A673 (cell line): ENCODE results near the gene TMEM217. TPM values are rescaled to one million over a fixed set of nuclear protein-coding genes. Genes with fewer than 3 reads are reported as not detected.

Source experiments
- BruUV-seq: library from RNA; stranded (reverse); fragments of 400-500 nt; replicated peaks from 2 replicates; lab custom pipeline; 2021; lab: Mats Ljungman, UMichigan
- CTCF ChIA-PET: fragments of 300-600 bp; sonication (Branson Sonifier 250); formaldehyde crosslinking; loops from one replicate; lab custom pipeline; 2022; ENCODE audit warnings: antibody characterized with exemption; lab: Charles Lee
- POLR2A ChIA-PET: fragments of 300-600 bp; sonication (Branson Sonifier 250); formaldehyde crosslinking; loops from one replicate; lab custom pipeline; 2022; ENCODE audit warnings: antibody characterized with exemption; ENCODE audit not compliant: low non-redundant PET; lab: Charles Lee
- DNase-seq: peaks from one replicate; pipeline ENCODE4 v3.0.0-alpha.2; 2015; ENCODE audit warnings: low spot score
- H3K27ac ChIP-seq: fragments of 200-600 bp; sonication (generic); 2 replicates; pipeline ENCODE4 v1.5.1; 2016; ENCODE audit warnings: mixed run types, low read depth, mild to moderate bottlenecking, mixed read lengths, antibody characterized with exemption, low read length; ENCODE audit not compliant: poor library complexity, severe bottlenecking
- H3K27me3 ChIP-seq: fragments of 200-600 bp; sonication (generic); replicated peaks from 2 replicates; pipeline ENCODE4 v1.6.1; 2017; ENCODE audit warnings: mixed run types, low read depth, mild to moderate bottlenecking, mixed read lengths, antibody characterized with exemption, low read length; ENCODE audit not compliant: insufficient read depth, poor library complexity
- H3K36me3 ChIP-seq: fragments of 200-600 bp; sonication (generic); 2 replicates; pipeline ENCODE4 v1.6.1; 2016; ENCODE audit warnings: mixed run types, mild to moderate bottlenecking, mixed read lengths, antibody characterized with exemption, low read length; ENCODE audit not compliant: insufficient read depth, poor library complexity, severe bottlenecking
- H3K4me1 ChIP-seq: fragments of 200-600 bp; sonication (generic); 2 replicates; pipeline ENCODE4 v1.6.1; 2017; ENCODE audit warnings: mixed run types, mild to moderate bottlenecking, mixed read lengths, antibody characterized with exemption, low read length; ENCODE audit not compliant: insufficient read depth, poor library complexity, severe bottlenecking
- H3K4me3 ChIP-seq: fragments of 200-600 bp; sonication (generic); 2 replicates; pipeline ENCODE4 v1.5.1; 2016; ENCODE audit warnings: low read depth, mixed run types, mild to moderate bottlenecking, mixed read lengths, low read length; ENCODE audit not compliant: poor library complexity, severe bottlenecking
- H3K9me3 ChIP-seq: fragments of 200-600 bp; sonication (generic); 2 replicates; pipeline ENCODE4 v1.6.1; 2016; ENCODE audit warnings: mixed run types, low read depth, mild to moderate bottlenecking, mixed read lengths, antibody characterized with exemption, low read length; ENCODE audit not compliant: poor library complexity, severe bottlenecking
- CTCF ChIP-seq: fragments of 300-800, 200-600 bp; sonication (generic); conservative IDR thresholded peaks from 2 replicates; pipeline ENCODE4 v1.5.1; 2017; ENCODE audit warnings: low read depth, mild to moderate bottlenecking, antibody characterized with exemption, low read length, moderate library complexity, mixed read lengths
- EZH2 ChIP-seq: fragments of 200-600 bp; sonication (generic); IDR thresholded peaks from 2 replicates; pipeline ENCODE4 v1.6.1; 2017; ENCODE audit warnings: borderline replicate concordance, low read depth, mild to moderate bottlenecking, mixed read lengths, antibody characterized with exemption, low read length; ENCODE audit not compliant: poor library complexity, severe bottlenecking
- intact Hi-C: fragments of 100-400 bp; cut with micrococcal nuclease; formaldehyde crosslinking; loops from one replicate; pipeline ENCODE4 v1.10.0; 2022; ENCODE audit not compliant: unreplicated experiment
- total RNA-seq: library from RNA; stranded (reverse); gene quantifications from 2 replicates; pipeline ENCODE4 v1.2.3, GENCODE V29; 2021

TMEM217 gene
- total RNA-seq, 1 experiment from 2014 or later: 0.37 TPM

GRCh38 chr6:37237789-37238188 lies 20.2 kb downstream of the TMEM217 start:
- POLR2A ChIA-PET: no interaction called here

GRCh38 chr6:37236921-37237320 lies 21.0 kb downstream of the TMEM217 start:
- DNase-seq: no peak
- H3K27me3 ChIP-seq: no peaks in the 10 kb centered on the region
- CTCF ChIA-PET: no interaction called here
- TF ChIP-seq CTCF (no peak), EZH2 (no peak)
- no TSS peak for BruUV-seq
- no peak overlapping the region for H3K27ac ChIP-seq
- no peaks in the 10 kb centered on the region for H3K9me3 ChIP-seq
- POLR2A ChIA-PET: no interaction called here
- no peaks in the 10 kb centered on the region for H3K36me3 ChIP-seq
- H3K4me3 ChIP-seq: no peak overlapping the region
- peaks cover 9% of the 10 kb centered on the region for H3K4me1 ChIP-seq
- intact Hi-C loops: no loop called here

More at GRCh38 chr6:37237789-37238188, 20.2 kb downstream of the TMEM217 start:
- BruUV-seq: no TSS peak
- TF ChIP-seq EZH2 (no peak), CTCF (no peak)
- intact Hi-C loops: no loop called here
- Histone ChIP-seq H3K4me1 (peaks cover 9% of the 10 kb centered on the region), H3K4me3 (no peak overlapping the region), H3K9me3 (no peaks in the 10 kb centered on the region), H3K36me3 (no peaks in the 10 kb centered on the region), H3K27ac (no peak overlapping the region), H3K27me3 (no peaks in the 10 kb centered on the region)
- DNase-seq: no peak
- CTCF ChIA-PET: no interaction called here

GRCh38 chr6:37233541-37233940 lies 24.4 kb downstream of the TMEM217 start:
- H3K4me1 ChIP-seq: no peaks in the 10 kb centered on the region
- POLR2A ChIA-PET: no interaction called here
- no peak overlapping the region for H3K4me3 ChIP-seq
- intact Hi-C loops: no loop called here
- no peaks in the 10 kb centered on the region for H3K27me3 ChIP-seq
- no peak for DNase-seq
- no TSS peak for BruUV-seq
- H3K9me3 ChIP-seq: no peaks in the 10 kb centered on the region
- CTCF ChIA-PET: no interaction called here
- H3K27ac ChIP-seq: no peak overlapping the region
- H3K36me3 ChIP-seq: no peaks in the 10 kb centered on the region
- no peak for TF ChIP-seq EZH2
- no peak for TF ChIP-seq CTCF
